ENCODE data around the gene PCARE. TPM values are rescaled to one million over a fixed set of nuclear protein-coding genes. Genes with fewer than 3 reads are reported as not detected.
A peak's percentile ranks its signal among the peaks of the same experiment; 100 is the strongest.

PCARE gene
- total and polyA plus RNA-seq, 5 donors from 2014 or later = not detected

GRCh38 chr2:29066271-29066860, 8.0 kb downstream of the PCARE start:
- Mint-ChIP-seq H3K9me3 (no peaks in the 10 kb centered on the region), H3K4me1 (no peaks in the 10 kb centered on the region), H3K27me3 (no peaks in the 10 kb centered on the region), H3K36me3 (no peaks in the 10 kb centered on the region), H3K4me3 (no peak overlapping the region), H3K27ac (no peak overlapping the region)
- DNase-seq (no peak), ATAC-seq (ENCODE audit: low read depth in 2 of 2) (no peak)
- no peaks in the 10 kb centered on the region for H3K9me3 ChIP-seq (ENCODE audit: control insufficient read depth in 2 of 2, low read length in 2 of 2)
- H3K4me3 ChIP-seq (ENCODE audit: low read depth, low read length) = no peak overlapping the region
- no peaks in the 10 kb centered on the region for H3K27me3 ChIP-seq (ENCODE audit: control insufficient read depth, insufficient read depth, low read length)
- no peak overlapping the region for H3K27ac ChIP-seq (ENCODE audit: insufficient read depth, low read length, poor library complexity, severe bottlenecking)
- no peaks in the 10 kb centered on the region for H3K36me3 ChIP-seq (ENCODE audit: control insufficient read depth, insufficient read depth, low read length)
- no peaks in the 10 kb centered on the region for H3K4me1 ChIP-seq (ENCODE audit: control insufficient read depth, insufficient read depth, low read length, poor library complexity, severe bottlenecking)

GRCh38 chr2:29065068-29065811, 9.1 kb downstream of the PCARE start:
- Mint-ChIP-seq H3K4me3 (no peak overlapping the region), H3K9me3 (no peaks in the 10 kb centered on the region), H3K27ac (no peak overlapping the region), H3K27me3 (no peaks in the 10 kb centered on the region), H3K36me3 (no peaks in the 10 kb centered on the region), H3K4me1 (no peaks in the 10 kb centered on the region)
- Histone ChIP-seq H3K36me3 (ENCODE audit: control insufficient read depth, insufficient read depth, low read length) (no peaks in the 10 kb centered on the region), H3K27ac (ENCODE audit: insufficient read depth, low read length, poor library complexity, severe bottlenecking) (no peak overlapping the region), H3K9me3 (ENCODE audit: control insufficient read depth in 2 of 2, low read length in 2 of 2) (no peaks in the 10 kb centered on the region), H3K4me1 (ENCODE audit: control insufficient read depth, insufficient read depth, low read length, poor library complexity, severe bottlenecking) (no peaks in the 10 kb centered on the region), H3K4me3 (ENCODE audit: low read depth, low read length) (no peak overlapping the region), H3K27me3 (ENCODE audit: control insufficient read depth, insufficient read depth, low read length) (no peaks in the 10 kb centered on the region)
- DNase-seq (no peak), ATAC-seq (ENCODE audit: low read depth in 2 of 2) (no peak)

- no peaks in the 10 kb centered on the region for H3K27me3 Mint-ChIP-seq
- Histone ChIP-seq H3K4me3 (ENCODE audit: low read depth, low read length) (no peak overlapping the region), H3K4me1 (ENCODE audit: control insufficient read depth, insufficient read depth, low read length, poor library complexity, severe bottlenecking) (no peaks in the 10 kb centered on the region), H3K27me3 (ENCODE audit: control insufficient read depth, insufficient read depth, low read length) (no peaks in the 10 kb centered on the region), H3K36me3 (ENCODE audit: control insufficient read depth, insufficient read depth, low read length) (no peaks in the 10 kb centered on the region), H3K9me3 (ENCODE audit: control insufficient read depth in 2 of 2, low read length in 2 of 2) (no peaks in the 10 kb centered on the region), H3K27ac (ENCODE audit: insufficient read depth, low read length, poor library complexity, severe bottlenecking) (no peak overlapping the region)
- no peak for ATAC-seq (ENCODE audit: low read depth in 2 of 2)
- no peak overlapping the region for H3K27ac Mint-ChIP-seq
- no peaks in the 10 kb centered on the region for H3K9me3 Mint-ChIP-seq
- DNase-seq = no peak
- peaks cover 0 to 2% (median 0%) of the 10 kb centered on the region in 4 donors for H3K4me1 Mint-ChIP-seq
- H3K4me3 Mint-ChIP-seq = no peak overlapping the region
- no peaks in the 10 kb centered on the region for H3K36me3 Mint-ChIP-seq
These were observed 9.6 kb downstream of the PCARE start for GRCh38 chr2:29064746-29065067.

GRCh38 chr2:29064346-29064715, 10.0 kb downstream of the PCARE start:
- Mint-ChIP-seq H3K4me3 (no peak overlapping the region), H3K27me3 (no peaks in the 10 kb centered on the region), H3K27ac (no peak overlapping the region), H3K36me3 (no peaks in the 10 kb centered on the region), H3K4me1 (peaks cover 0 to 2% (median 0%) of the 10 kb centered on the region in 4 donors), H3K9me3 (no peaks in the 10 kb centered on the region)
- no peaks in the 10 kb centered on the region for H3K9me3 ChIP-seq (ENCODE audit: control insufficient read depth in 2 of 2, low read length in 2 of 2)
- H3K4me3 ChIP-seq (ENCODE audit: low read depth, low read length) = no peak overlapping the region
- no peak for ATAC-seq (ENCODE audit: low read depth in 2 of 2)
- no peak for DNase-seq
- H3K4me1 ChIP-seq (ENCODE audit: control insufficient read depth, insufficient read depth, low read length, poor library complexity, severe bottlenecking) = no peaks in the 10 kb centered on the region
- H3K27ac ChIP-seq (ENCODE audit: insufficient read depth, low read length, poor library complexity, severe bottlenecking) = no peak overlapping the region
- H3K36me3 ChIP-seq (ENCODE audit: control insufficient read depth, insufficient read depth, low read length) = no peaks in the 10 kb centered on the region
- H3K27me3 ChIP-seq (ENCODE audit: control insufficient read depth, insufficient read depth, low read length) = no peaks in the 10 kb centered on the region

- no peaks in the 10 kb centered on the region for H3K36me3 Mint-ChIP-seq
- Histone ChIP-seq H3K27ac (ENCODE audit: insufficient read depth, low read length, poor library complexity, severe bottlenecking) (no peak overlapping the region), H3K4me3 (ENCODE audit: low read depth, low read length) (no peak overlapping the region), H3K36me3 (ENCODE audit: control insufficient read depth, insufficient read depth, low read length) (no peaks in the 10 kb centered on the region), H3K9me3 (ENCODE audit: control insufficient read depth in 2 of 2, low read length in 2 of 2) (no peaks in the 10 kb centered on the region), H3K4me1 (ENCODE audit: control insufficient read depth, insufficient read depth, low read length, poor library complexity, severe bottlenecking) (no peaks in the 10 kb centered on the region), H3K27me3 (ENCODE audit: control insufficient read depth, insufficient read depth, low read length) (no peaks in the 10 kb centered on the region)
- no peak overlapping the region for H3K27ac Mint-ChIP-seq
- no peaks in the 10 kb centered on the region for H3K27me3 Mint-ChIP-seq
- H3K4me1 Mint-ChIP-seq = peaks cover 0 to 2% (median 0%) of the 10 kb centered on the region in 4 donors
- no peaks in the 10 kb centered on the region for H3K9me3 Mint-ChIP-seq
- no peak overlapping the region for H3K4me3 Mint-ChIP-seq
- DNase-seq = no peak
- no peak for ATAC-seq (ENCODE audit: low read depth in 2 of 2)
These were observed 10.5 kb downstream of the PCARE start for GRCh38 chr2:29063646-29064345.

- H3K27me3 Mint-ChIP-seq = no peaks in the 10 kb centered on the region
- no peak overlapping the region for H3K4me3 ChIP-seq (ENCODE audit: low read depth, low read length)
- H3K9me3 ChIP-seq (ENCODE audit: control insufficient read depth in 2 of 2, low read length in 2 of 2) = no peaks in the 10 kb centered on the region
- H3K4me3 Mint-ChIP-seq = no peak overlapping the region
- H3K27me3 ChIP-seq (ENCODE audit: control insufficient read depth, insufficient read depth, low read length) = no peaks in the 10 kb centered on the region
- H3K36me3 Mint-ChIP-seq = no peaks in the 10 kb centered on the region
- ATAC-seq (ENCODE audit: low read depth in 2 of 2) (peak in 1 of 2 donors; percentile 24), DNase-seq (no peak)
- no peaks in the 10 kb centered on the region for H3K9me3 Mint-ChIP-seq
- no peaks in the 10 kb centered on the region for H3K4me1 ChIP-seq (ENCODE audit: control insufficient read depth, insufficient read depth, low read length, poor library complexity, severe bottlenecking)
- H3K27ac Mint-ChIP-seq = peak overlapping the region in 1 of 3 donors; percentile 69
- H3K4me1 Mint-ChIP-seq = peaks cover 0 to 2% (median 0%) of the 10 kb centered on the region in 4 donors
- no peak overlapping the region for H3K27ac ChIP-seq (ENCODE audit: insufficient read depth, low read length, poor library complexity, severe bottlenecking)
- no peaks in the 10 kb centered on the region for H3K36me3 ChIP-seq (ENCODE audit: control insufficient read depth, insufficient read depth, low read length)
These were observed 11.3 kb downstream of the PCARE start for GRCh38 chr2:29063056-29063455.

GRCh38 chr2:29062371-29062770, 12.0 kb downstream of the PCARE start:
- Histone ChIP-seq H3K4me3 (ENCODE audit: low read depth, low read length) (no peak overlapping the region), H3K27ac (ENCODE audit: insufficient read depth, low read length, poor library complexity, severe bottlenecking) (no peak overlapping the region), H3K4me1 (ENCODE audit: control insufficient read depth, insufficient read depth, low read length, poor library complexity, severe bottlenecking) (no peaks in the 10 kb centered on the region), H3K27me3 (ENCODE audit: control insufficient read depth, insufficient read depth, low read length) (no peaks in the 10 kb centered on the region), H3K9me3 (ENCODE audit: control insufficient read depth in 2 of 2, low read length in 2 of 2) (no peaks in the 10 kb centered on the region), H3K36me3 (ENCODE audit: control insufficient read depth, insufficient read depth, low read length) (no peaks in the 10 kb centered on the region)
- Mint-ChIP-seq H3K27ac (no peak overlapping the region), H3K4me3 (no peak overlapping the region), H3K9me3 (no peaks in the 10 kb centered on the region), H3K36me3 (no peaks in the 10 kb centered on the region), H3K27me3 (no peaks in the 10 kb centered on the region), H3K4me1 (peaks cover 0 to 2% (median 0%) of the 10 kb centered on the region in 4 donors)
- ATAC-seq (ENCODE audit: low read depth in 2 of 2) (no peak), DNase-seq (no peak)
